ENCODE data around the gene NUDT4.
"Not testable (repeated sequence)": the region's sequence is repeated elsewhere in the genome, so short reads cannot be mapped to it uniquely, and the experiment has no call there.

GRCh38 chr12:93399183-93399863 lies 21.6 kb downstream of the NUDT4 start:
- not testable (repeated sequence) for TF ChIP-seq EP300 (IDR thresholded peaks at IDR 0.05; ENCODE audit: borderline replicate concordance in 1 of 2, low read depth in 1 of 2, low read length in 1 of 2); MXI1 (IDR thresholded peaks at IDR 0.05; ENCODE audit: low read depth, low read length); MAX (IDR thresholded peaks at IDR 0.05; ENCODE audit: low read depth); EZH2phosphoT487 (IDR thresholded peaks at IDR 0.05; ENCODE audit: borderline replicate concordance, low read depth); CTCF (IDR thresholded peaks at IDR 0.05); TAF1 (IDR thresholded peaks at IDR 0.05; ENCODE audit: borderline replicate concordance, low read depth, low read length); RCOR1 (IDR thresholded peaks at IDR 0.05; ENCODE audit: low read length); SMC3 (IDR thresholded peaks at IDR 0.05; ENCODE audit: low read depth, low read length); ZBTB33 (IDR thresholded peaks at IDR 0.05; ENCODE audit: borderline replicate concordance, low read depth); RFX5 (IDR thresholded peaks at IDR 0.05; ENCODE audit: low read length); POLR2AphosphoS5 (IDR thresholded peaks at IDR 0.05; ENCODE audit: low read depth, low read length); GATA2 (CRISPR knock-in tag; IDR thresholded peaks at IDR 0.05); FOXM1 (IDR thresholded peaks at IDR 0.05; ENCODE audit: low read depth); RAD21 (IDR thresholded peaks at IDR 0.05; ENCODE audit: low read length)

All from SK-N-SH (cell line).